GM18873 (cell line): ENCODE measurements around the gene CTDSP2.
"Not testable (repeated sequence)": the region's sequence is repeated elsewhere in the genome, so short reads cannot be mapped to it uniquely, and the experiment has no call there.

Experiments
- ATAC-seq: cut with Tn5 transposase; IDR thresholded peaks from one replicate; pipeline ENCODE4 v1.9.1; 2021; ENCODE audit warnings: mild to moderate bottlenecking, moderate library complexity, moderate number of reproducible peaks; ENCODE audit not compliant: unreplicated experiment, low FRiP score

CTDSP2 gene

DNA sequence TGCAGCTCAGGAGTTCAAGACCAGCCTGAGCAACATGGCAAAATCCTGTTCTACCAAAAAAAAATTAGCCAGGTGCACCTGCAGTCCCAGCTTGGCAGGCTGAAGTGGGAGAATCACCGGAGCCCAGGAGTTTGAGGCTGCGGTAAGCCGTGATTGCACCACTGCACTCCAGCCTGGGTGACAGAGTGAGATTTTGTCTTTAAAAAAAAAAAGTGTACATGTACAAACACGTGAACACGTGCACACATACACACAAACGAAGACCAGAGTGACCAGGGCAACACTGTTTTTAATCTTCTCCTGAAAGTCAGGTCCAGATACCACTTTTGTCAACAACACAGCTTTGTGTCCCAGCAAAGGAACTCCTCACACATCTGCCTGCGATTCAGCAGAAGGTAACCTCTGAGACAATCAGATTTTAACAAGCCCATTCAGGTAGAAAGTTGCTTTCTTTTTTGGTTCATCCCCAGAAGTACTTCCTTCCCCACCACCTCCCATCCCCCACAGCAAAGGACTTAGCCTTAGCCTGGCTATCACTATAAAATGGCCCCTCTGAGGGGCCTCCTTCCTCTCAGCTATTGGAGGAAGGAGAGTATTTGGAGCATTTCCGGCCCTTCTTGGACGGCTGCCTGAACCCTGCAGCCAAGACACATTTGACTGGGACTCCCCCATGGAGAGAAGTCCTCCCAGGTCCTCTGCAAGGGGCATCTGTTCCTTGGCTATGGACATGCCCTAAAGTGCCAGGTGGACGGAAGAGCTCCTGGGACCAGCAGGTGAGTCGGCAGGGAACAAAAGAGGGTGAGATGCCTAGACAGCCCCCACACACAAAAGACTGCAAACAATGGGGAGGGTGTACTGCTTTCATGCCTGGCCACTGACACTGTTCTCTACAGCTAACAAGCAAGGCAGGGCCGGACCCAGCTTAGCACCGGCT, 9.8 kb downstream of the CTDSP2 start:
- ATAC-seq, result no peak

DNA sequence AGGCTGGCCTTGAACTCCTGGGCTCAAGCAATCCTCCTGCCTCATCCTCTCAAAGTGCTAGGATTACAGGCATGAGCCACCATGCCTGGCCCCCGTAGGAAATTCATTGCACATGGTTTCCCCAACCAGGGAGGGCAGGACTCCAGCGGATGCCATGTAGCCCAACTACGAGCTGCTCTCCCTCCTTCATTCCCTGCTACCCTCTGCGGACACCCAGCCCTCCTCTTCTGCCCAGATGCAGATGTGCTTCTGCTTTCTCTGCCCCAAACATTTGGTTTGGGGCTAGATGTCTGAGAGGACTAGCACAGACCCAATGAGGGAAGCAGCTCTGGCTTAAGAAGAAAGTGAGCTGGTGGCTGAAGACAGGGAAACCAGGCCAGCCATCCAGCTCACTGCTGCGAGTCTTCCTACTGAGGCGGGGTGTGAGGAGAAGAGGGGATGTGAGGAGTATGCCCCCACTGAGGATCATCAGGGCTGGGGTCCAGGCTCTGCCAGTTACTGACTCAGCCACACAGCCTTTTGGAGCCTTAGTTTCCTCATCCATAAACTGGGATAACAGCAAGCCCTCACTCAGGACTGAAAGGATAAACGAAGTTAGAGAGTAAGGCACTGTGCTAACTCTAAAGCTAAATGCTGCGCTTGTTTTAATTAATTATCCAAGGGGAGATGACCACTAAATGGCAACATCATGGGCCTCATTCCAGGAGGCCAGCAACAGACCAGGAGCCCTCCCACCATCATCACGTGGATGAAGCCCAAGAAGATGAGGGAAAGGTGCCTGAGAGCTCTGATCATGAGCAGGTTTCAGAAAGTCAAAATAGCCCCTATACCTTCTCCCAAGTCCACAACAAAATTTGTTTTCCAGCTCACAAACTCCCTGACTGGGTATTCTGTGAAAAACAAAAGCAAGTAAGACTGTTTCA, 10.9 kb downstream of the CTDSP2 start:
- ATAC-seq, result no peak

DNA sequence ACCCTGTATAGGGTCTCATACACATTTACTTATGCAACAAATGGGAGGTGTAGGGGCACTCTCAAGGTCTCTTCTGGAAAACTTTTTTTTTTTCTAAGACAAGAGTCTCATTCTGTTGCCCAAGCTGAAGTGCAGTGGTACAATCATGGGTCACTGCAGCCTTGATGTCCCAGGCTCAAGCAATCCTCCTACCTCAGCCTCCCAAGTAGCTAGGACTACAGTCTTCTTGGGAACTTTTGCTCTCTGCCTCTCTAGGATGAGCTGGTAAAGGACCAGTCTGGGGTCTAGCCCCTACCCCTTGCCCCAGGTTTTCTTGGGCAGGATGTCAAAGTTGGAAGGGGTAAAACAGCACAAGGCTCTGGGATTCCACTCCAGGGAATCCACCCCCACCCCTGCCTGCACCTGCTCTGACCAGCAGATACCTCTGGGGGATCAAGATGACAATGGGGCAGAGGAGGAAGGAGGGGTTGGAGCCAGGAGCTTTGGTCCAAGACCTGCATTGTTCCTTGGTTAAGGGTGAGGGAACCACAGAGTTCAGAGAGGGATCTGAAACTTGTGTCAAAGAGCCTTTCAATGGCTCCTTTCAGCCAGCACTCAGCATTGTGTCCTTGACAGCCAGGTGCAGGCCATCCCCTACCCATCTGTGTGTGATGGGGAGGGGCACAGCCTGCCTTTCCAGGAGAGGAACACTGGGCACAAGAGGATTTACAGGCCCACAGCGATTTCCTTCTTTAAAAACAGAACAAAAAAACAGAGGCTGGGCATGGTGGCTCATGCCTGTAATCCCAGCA, 12.2 kb downstream of the CTDSP2 start:
- ATAC-seq, result no peak

DNA sequence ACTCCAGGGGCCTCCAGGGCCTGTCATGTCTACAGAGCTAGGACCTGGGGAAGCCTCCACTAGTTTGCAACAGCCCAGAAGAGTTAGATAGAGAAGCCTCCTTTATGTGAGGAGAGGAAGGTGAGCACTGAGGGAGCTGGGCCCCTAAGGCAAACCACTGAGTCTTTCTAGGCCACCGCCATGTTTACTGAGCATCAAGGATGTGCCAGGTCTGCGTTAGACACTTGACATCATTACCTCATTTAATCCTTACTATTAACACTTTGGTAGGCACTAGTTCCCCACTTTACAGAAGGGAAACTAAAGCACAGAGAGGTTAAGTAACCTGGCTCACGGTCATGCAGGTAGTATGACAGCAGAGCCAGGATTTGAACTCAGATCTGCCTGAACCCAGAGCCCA, 12.9 kb downstream of the CTDSP2 start:
- ATAC-seq, result no peak

DNA sequence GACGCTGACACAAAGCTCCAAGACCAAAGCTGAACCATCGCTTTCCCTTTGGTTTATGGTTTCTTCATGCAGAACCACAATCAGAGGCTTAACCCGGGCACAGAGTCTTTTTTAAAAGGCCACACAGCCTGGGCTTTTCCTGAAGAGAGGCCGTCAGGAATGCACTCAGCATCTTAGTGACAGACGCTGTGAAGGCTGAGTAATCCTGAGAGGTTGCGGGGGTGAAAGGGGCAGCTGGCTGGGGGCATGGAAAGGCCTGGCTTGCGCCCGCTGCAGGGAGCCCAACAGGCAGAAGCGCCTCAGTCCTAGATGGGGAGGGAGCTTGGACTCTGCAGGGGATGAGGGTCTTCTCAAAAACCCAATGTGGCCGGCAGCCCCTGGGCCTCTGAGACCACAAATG, 13.6 kb downstream of the CTDSP2 start:
- no peak for ATAC-seq

DNA sequence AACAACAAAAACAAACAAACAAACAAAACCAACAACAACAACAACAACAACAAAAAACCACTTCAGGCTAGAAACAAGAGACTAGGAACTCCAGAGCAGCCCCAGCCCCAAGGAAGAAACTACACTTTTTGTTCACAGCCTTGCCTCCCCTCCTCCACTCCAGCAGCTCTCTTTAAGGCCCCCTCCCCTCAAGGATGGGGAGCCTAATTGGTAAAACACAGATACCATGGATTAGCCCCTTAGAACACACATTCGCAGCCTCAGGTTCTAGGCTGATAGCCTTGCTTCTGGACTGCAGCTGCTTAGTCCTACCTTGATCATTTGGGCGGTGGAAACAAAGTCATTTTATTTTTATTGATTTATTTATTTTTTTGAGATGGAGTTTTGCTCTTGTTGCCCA, 16.1 kb downstream of the CTDSP2 start:
- no peak for ATAC-seq

DNA sequence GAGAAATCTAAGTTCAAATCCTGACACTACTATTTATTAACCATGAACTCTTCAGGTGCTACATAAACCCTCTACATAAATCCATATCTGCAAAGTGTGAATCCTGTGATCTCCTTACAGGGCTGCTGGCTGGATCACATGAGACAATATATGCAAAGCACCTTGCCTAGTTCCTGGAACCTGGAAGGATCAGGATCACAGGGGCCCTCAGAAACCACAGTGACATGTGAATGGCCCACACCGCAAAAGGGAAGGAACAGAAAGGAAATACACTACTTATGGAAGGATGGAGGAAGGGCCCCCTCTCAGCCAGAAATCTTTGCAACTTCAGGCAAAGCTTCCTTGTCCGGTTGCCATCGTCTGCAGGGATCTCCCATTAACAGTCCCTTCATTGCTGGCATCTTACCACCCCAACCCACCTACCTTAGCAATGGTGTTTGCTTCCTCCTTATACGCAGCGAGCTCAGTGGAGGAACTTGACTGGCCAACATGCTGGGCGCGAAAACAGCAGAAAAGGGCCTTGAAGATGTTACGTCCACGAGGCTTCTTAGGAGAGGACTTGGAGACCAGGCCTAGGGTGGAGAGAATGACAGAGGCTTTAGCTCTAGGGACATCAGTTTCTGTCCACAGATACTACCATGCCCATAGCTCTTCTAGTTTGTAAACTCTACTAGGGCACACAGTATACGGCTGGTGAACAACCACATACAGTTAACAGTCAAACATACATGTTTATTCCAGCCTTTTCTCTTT, 17.3 kb downstream of the CTDSP2 start:
- no peak for ATAC-seq

DNA sequence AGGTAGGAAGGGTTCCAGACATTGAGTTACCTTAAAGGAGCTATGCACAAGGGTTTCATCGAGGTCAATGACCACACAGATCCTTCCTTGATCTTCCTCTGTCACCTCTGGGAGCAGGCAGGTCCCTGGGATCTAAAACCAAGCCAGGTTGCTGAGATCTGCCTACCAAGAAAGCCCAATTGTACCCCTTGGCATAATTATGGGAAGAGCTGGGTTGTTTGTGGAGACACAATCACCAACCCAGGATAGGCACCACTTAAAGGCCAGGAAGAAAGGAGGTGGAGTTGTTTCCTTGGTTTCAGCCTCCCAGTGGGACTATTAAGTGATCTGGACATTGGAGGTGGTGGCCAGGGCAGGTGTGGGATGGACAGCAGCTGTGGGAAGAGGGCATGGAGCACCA, 19.6 kb downstream of the CTDSP2 start:
- no peak for ATAC-seq

DNA sequence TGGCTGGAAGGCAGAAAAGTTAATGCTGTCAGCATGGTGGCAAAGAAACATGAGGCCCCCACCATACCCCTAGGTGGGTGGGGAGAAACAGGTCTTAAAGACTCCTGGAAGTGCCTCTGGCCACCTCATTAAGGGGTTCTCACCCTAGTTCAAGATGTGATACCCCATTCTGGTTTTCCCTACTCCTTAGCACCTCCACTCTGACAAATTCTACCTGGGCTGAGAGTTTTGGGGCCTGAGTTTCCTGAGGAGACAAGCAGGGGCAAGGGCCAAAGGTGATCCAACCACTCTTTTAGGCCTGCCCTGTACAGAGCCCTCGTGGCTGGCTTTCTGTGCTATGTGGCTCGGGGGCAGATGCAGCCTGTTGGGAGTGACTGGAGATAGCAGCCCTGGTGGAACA, 20.1 kb downstream of the CTDSP2 start:
- ATAC-seq, result no peak

DNA sequence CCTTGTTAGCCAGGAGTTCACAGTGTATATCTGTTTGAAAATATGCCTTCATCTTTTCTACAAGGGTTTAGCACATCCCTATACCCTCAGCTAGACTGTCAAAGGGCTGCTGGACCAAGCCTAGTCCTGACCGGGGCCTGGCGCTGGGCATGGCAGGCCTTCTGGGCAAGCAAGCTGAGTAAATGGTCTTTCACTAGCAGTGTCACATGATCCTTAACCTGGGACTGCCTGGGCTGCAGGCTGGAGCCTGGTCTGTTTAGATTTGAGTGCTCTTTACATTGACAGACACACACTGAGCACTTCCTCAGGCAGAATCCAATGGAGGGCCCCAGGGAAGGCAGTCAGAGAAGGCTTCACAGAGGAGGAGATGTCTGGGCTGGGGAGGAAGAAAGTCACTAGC, 21.1 kb downstream of the CTDSP2 start:
- ATAC-seq, result no peak

DNA sequence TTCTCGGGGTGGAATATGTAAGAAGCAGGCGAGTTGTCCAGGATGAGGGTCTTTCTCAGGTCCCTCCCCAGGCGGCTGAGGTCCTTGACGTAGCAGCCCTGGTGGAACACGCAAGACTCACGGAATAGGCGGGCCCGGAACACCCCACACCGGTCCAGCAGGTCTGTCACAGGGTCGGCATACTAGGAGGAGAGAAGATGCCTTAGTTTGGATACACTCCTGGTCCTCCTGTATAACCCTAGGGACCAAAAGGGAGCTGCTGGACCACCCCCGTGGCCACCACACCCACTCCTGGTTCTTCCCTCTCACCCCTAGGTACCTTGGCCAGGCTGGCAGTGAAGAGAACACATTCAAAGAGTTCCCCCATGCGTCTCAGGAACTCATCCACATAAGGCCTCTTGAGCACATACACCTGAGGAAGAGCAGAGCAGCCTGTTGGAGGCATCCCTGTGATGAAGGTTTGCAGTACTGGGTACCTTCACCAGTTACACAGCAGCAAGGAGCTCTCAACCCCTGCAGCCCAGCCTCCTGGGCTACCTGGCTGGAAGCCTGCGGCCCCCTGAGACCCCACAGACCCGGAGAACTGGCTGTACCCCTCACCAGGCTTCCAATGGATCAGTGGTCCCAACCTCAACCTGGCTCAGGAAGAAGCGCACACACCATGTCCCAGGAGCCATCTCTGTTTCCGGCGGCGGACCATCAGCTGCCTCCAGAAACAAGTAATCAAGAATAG, 22.5 kb downstream of the CTDSP2 start:
- no peak for ATAC-seq

DNA sequence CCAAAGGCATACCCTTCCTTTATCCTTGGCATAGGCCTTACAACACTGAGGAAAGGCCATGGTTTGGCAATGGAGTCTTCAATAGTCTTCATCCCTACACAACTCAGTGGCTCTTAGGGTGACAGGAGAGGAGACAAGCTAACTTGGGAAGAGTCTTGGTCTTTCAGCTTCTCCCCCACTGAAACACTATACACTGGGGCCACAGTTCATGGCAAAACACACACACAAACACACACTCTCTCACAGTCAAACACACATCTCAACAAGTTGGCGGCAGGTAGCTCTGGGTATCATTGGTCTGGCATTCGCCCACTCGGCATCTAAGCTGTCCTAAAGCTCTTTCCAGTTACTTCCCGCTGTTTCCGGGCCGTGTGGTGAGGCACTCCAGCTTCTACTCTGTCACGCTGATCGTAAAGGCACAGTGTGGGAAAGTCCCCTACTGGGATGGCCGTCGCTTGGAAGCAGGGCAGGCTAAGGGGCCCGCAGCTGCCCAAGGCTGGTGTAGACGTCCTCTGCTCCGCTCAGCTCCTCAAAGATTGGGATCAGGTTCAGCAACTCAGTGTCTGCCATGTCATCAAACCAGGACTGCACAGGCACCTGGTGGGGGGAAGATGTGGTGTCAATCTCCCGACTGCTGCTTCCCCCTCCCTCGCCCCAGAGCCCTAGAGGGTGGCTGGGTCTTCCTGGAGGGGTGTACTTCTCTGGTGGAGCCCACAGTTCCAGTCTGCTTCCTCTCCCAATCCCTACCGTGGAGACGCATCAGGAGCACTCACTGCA, 23.2 kb downstream of the CTDSP2 start:
- ATAC-seq, result no peak

DNA sequence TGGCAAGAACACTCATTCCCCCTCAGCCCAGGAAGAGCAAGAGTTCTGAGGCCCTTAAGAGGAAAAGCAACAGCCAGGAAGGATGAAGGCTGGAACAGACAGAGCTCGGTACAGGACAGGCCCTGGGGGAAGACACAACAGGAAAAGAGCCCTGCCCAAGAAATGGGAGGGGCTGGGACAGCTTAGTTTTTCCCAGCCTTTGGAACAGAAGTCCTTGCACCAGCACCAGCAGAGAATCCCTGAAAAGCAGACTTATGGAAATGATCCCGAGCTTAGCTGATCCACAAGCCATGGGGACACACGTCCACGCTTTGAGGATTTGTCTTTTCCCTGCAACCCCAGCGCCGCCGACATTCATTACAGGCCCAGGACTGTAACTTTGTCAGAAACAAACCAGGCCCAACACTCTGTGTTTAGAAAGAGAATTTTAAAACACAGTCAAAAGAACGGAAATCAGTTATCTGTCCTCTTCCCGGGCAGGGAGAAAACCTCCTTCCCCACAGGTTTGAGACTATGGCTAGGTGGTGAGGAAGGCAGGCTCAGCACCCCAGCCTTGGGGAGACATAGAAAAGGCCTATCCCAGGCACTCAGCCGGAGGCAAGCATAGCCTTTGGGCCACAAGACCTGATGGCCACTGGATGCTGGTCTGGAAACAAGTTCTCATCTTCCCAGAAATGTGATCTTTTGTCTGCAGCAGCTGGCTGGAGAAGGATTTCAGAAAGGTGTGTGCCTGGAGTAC, 24.0 kb downstream of the CTDSP2 start:
- no peak for ATAC-seq

DNA sequence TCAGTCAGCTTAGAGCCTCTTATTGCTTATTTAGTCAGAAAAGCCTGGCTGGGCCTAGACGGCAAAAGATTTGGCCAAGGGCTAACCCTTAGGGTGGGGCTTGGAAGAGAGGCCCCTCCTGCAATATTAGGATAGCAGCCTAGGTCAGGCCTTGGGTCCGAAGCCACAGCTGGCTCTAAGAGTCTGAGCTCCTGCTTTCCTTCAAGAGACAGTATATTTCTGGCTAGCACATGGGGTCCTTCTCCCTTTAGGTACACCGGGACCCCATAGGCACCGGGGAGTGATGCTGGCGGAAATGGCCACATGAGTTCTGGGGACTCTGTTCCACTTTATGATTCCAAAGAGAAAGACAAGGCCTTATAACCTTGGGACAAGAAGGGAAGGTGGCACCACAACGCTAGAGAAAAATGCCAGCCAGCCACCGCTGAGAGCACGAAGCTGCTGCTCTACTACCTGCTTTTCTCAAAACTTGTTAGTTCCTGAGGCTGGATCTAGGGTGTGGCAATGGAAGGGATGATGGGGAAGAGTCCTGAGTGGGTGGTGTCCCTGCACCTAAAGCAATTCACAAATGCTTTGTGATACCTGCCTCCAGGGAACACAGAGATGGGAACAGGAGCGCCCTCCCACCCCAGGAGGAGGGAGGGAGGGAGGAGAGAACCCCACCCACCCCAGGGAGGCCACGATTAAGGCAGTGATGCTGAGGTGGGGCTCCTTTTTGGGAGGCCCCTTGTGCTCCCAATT, 24.9 kb downstream of the CTDSP2 start:
- no peak for ATAC-seq

DNA sequence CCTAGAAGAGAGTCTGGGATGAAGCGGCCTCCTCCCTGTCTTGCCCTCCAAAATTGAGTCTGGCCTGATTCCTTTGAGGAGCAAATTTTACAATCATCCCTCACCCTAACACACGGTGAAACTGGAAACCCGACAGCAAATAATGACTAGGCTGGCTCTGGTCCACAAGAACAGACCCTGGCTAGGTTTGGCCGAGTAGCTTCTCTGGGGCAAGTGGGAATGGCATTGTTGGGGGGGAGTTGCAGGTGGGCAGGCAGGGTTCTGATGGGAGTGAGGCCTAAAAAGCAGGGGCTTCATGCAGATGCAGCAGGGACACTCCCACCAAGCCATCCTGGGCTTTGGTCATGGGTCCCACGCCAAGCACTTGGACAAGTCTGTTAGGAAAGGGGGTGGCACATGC, 25.5 kb downstream of the CTDSP2 start:
- not testable (repeated sequence) for ATAC-seq

DNA sequence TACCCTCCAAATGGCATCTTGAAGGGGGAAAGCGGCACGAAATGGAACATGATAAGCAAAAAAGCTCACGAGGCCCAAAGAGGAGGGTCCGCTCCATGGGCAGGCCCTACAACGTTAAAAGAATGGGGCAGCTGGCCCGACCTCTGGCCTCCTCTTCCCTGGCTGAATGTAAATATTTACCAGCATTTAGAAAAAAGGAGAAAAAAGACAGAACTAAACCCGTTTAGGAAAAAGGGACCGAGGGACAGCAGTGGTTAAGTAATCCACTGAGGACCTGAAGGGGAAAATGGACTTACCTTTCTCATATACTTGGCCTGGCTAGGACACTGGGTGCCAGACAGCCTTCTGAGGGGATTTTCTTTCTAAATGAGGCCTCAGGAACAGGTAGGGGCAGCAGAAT, 26.4 kb downstream of the CTDSP2 start:
- ATAC-seq, result not testable (repeated sequence)

DNA sequence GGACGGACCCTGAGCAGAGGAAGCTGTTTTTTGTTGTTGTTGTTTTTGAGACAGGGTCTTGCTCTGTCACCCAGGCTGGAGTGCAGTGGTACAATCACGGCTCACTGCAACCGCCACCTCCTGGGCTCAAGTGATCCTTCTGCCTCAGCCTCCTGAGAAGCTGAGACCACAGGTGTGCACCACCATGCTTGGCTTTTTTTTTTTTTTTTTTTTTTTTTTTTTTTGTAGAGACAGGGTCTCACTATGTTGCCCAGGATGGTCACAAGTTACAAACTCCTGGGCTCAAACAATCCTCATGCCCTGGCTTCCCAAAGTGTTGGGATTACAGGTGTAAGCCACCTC, 28.6 kb downstream of the CTDSP2 start:
- ATAC-seq, result not testable (repeated sequence)
